H1 (cell line): ENCODE data around the gene TMEM131L. TPM values are rescaled to one million over a fixed set of nuclear protein-coding genes. Genes with fewer than 3 reads are reported as not detected.

Experiments
- CTCF ChIA-PET: fragments of 300-600 bp; sonication (Branson Sonifier 250); formaldehyde crosslinking; loops from one replicate; lab custom pipeline; 2021; ENCODE audit not compliant: partially characterized antibody; lab: Charles Lee
- POLR2A ChIA-PET: fragments of 300-600 bp; sonication (Branson Sonifier 250); formaldehyde crosslinking; loops from one replicate; lab custom pipeline; 2021; ENCODE audit warnings: inconsistent platforms; ENCODE audit not compliant: partially characterized antibody; lab: Charles Lee
- DNase-seq, 2 experiments: peaks; one replicate each; pipeline versions ENCODE4 v3.0.0 to v3.0.0-alpha.2; 2010 to 2022; ENCODE audit warnings: low spot score in 2 of 2, low read depth in 1 of 2, mixed read lengths in 1 of 2
- FAIRE-seq: peaks from 2 replicates; lab custom pipeline; 2011; peaks lifted over from hg19 to GRCh38; lab: Jason Lieb, UNC
- H2AFZ ChIP-seq: 2 replicates; pipeline ENCODE4 v1.8.1; 2012; ENCODE audit warnings: low read length, inconsistent platforms
- H2AK5ac ChIP-seq: 2 replicates; pipeline ENCODE4 v1.6.1; 2013; ENCODE audit warnings: low read depth, low read length
- H2BK120ac ChIP-seq: replicated peaks from 2 replicates; pipeline ENCODE3; 2013; ENCODE audit warnings: low read depth, low read length, inconsistent platforms
- H2BK12ac ChIP-seq: 2 replicates; pipeline ENCODE4 v1.6.1; 2013; ENCODE audit warnings: low read depth, low read length
- H2BK15ac ChIP-seq: 2 replicates; pipeline ENCODE4 v1.6.1; 2013; ENCODE audit warnings: low read length
- H2BK20ac ChIP-seq: 2 replicates; pipeline ENCODE4 v1.6.1; 2013; ENCODE audit warnings: low read length
- H2BK5ac ChIP-seq: 2 replicates; pipeline ENCODE4 v1.6.1; 2013; ENCODE audit warnings: low read depth, low read length
- H3K14ac ChIP-seq: 2 replicates; pipeline ENCODE4 v1.6.1; 2013; ENCODE audit warnings: inconsistent platforms; ENCODE audit not compliant: insufficient read length
- H3K18ac ChIP-seq: 2 replicates; pipeline ENCODE4 v1.6.1; 2013; ENCODE audit warnings: low read length; ENCODE audit errors: extremely low read depth
- H3K23ac ChIP-seq: 2 replicates; pipeline ENCODE4 v1.6.1; 2013; ENCODE audit warnings: inconsistent platforms; ENCODE audit not compliant: insufficient read length
- H3K23me2 ChIP-seq: 2 replicates; pipeline ENCODE4 v1.6.1; 2013; ENCODE audit warnings: low read depth, low read length
- H3K27ac ChIP-seq: 2 replicates; pipeline ENCODE4 v1.6.1; 2011; ENCODE audit warnings: low read depth, low read length, inconsistent platforms
- H3K27me3 ChIP-seq, 4 experiments: replicated peaks in 1 of 4; 1 replicate in 1 of 4; 2 replicates in 3 of 4; pipeline versions ENCODE4 v1.6.1 to v1.8.1; 2011 to 2013; ENCODE audit warnings: low read length in 3 of 4, mild to moderate bottlenecking in 3 of 4, inconsistent platforms in 2 of 4, mixed read lengths in 2 of 4, moderate library complexity in 1 of 4; ENCODE audit not compliant: control insufficient read depth in 3 of 4, insufficient read depth in 3 of 4; ENCODE audit errors: extremely low read depth in 1 of 4
- H3K36me3 ChIP-seq, 4 experiments: 2 replicates each; pipeline versions ENCODE4 v1.6.1 to v1.8.1; 2011 to 2013; ENCODE audit warnings: mild to moderate bottlenecking in 4 of 4, low read length in 3 of 4, moderate library complexity in 2 of 4, control low read depth in 1 of 4, inconsistent platforms in 1 of 4; ENCODE audit not compliant: insufficient read depth in 4 of 4, control insufficient read depth in 2 of 4
- H3K4ac ChIP-seq: replicated peaks from 2 replicates; pipeline ENCODE3; 2013; ENCODE audit warnings: low read length, low read depth, mixed read lengths, inconsistent platforms; ENCODE audit not compliant: insufficient read length
- H3K4me1 ChIP-seq, 4 experiments: replicated peaks in 1 of 4; 1 replicate in 1 of 4; 2 replicates in 3 of 4; pipeline versions ENCODE4 v1.6.1 to v1.8.1; 2011 to 2013; ENCODE audit warnings: low read length in 3 of 4, inconsistent platforms in 2 of 4, mixed read lengths in 1 of 4; ENCODE audit not compliant: insufficient read depth in 4 of 4, control insufficient read depth in 3 of 4
- H3K4me2 ChIP-seq, 2 experiments: 2 replicates each; pipeline versions ENCODE4 v1.6.1 to v1.8.1; 2011 to 2013; ENCODE audit warnings: low read depth in 2 of 2, low read length in 2 of 2, control low read depth in 1 of 2, inconsistent platforms in 1 of 2, mild to moderate bottlenecking in 1 of 2; ENCODE audit not compliant: insufficient read depth in 1 of 2
- H3K4me3 ChIP-seq, 4 experiments: fragments of 200-600, 300-600 bp in 1 of 4; sonication (generic), shearing (Covaris generic), sonication (Bioruptor Twin) in 1 of 4; 2 replicates each; pipeline versions ENCODE4 v1.5.1 to v1.8.1; 2011 to 2016; ENCODE audit warnings: low read length in 4 of 4, low read depth in 3 of 4, control low read depth in 2 of 4, inconsistent platforms in 2 of 4, mild to moderate bottlenecking in 2 of 4, mixed read lengths in 1 of 4, moderate library complexity in 1 of 4; ENCODE audit not compliant: insufficient read depth in 2 of 4; ENCODE audit errors: extremely low read depth in 1 of 4
- H3K56ac ChIP-seq: replicated peaks from 2 replicates; pipeline ENCODE3; 2013; ENCODE audit warnings: low read depth, mild to moderate bottlenecking, mixed read lengths, low read length, inconsistent platforms; ENCODE audit not compliant: insufficient read length
- H3K79me1 ChIP-seq: 2 replicates; pipeline ENCODE4 v1.6.1; 2013; ENCODE audit warnings: low read depth, low read length, control low read depth
- H3K79me2 ChIP-seq, 2 experiments: 2 replicates each; pipeline versions ENCODE4 v1.6.1 to v1.8.1; 2012 to 2013; ENCODE audit warnings: low read length in 2 of 2, mild to moderate bottlenecking in 2 of 2, inconsistent platforms in 1 of 2; ENCODE audit not compliant: insufficient read depth in 2 of 2, control insufficient read depth in 1 of 2
- H3K9ac ChIP-seq, 4 experiments: replicated peaks in 1 of 4; 1 replicate in 1 of 4; 2 replicates in 3 of 4; pipeline versions ENCODE4 v1.6.1 to v1.8.1; 2011 to 2013; ENCODE audit warnings: low read depth in 3 of 4, low read length in 3 of 4, control low read depth in 2 of 4, mild to moderate bottlenecking in 2 of 4, moderate library complexity in 2 of 4, inconsistent platforms in 1 of 4; ENCODE audit errors: extremely low read depth in 1 of 4
- H3K9me3 ChIP-seq, 2 experiments: 2 replicates each; pipeline versions ENCODE4 v1.6.1 to v1.8.1; 2012 to 2013; ENCODE audit warnings: mild to moderate bottlenecking in 2 of 2, moderate library complexity in 2 of 2, control low read depth in 1 of 2, inconsistent platforms in 1 of 2, low read depth in 1 of 2, low read length in 1 of 2, mixed read lengths in 1 of 2; ENCODE audit not compliant: insufficient read depth in 2 of 2
- H4K20me1 ChIP-seq, 2 experiments: replicated peaks in 1 of 2; 2 replicates each; pipeline versions ENCODE3 to v1.8.1; 2011 to 2013; ENCODE audit warnings: inconsistent platforms in 2 of 2, low read length in 2 of 2, mild to moderate bottlenecking in 1 of 2; ENCODE audit not compliant: insufficient read depth in 2 of 2, control insufficient read depth in 1 of 2
- H4K5ac ChIP-seq: 2 replicates; pipeline ENCODE4 v1.6.1; 2013; ENCODE audit warnings: low read length, low read depth, mixed read lengths, inconsistent platforms; ENCODE audit not compliant: insufficient read length
- H4K8ac ChIP-seq: 2 replicates; pipeline ENCODE4 v1.8.0; 2013; ENCODE audit warnings: mild to moderate bottlenecking, moderate library complexity, low read length, inconsistent platforms; ENCODE audit not compliant: insufficient read depth; ENCODE audit errors: extremely low read depth
- H4K91ac ChIP-seq: replicated peaks from 2 replicates; pipeline ENCODE3; 2013; ENCODE audit warnings: low read length, mixed read lengths, inconsistent platforms; ENCODE audit not compliant: insufficient read length
- ATF2 ChIP-seq: IDR thresholded peaks from 2 replicates; pipeline ENCODE4 v1.6.1; 2012; ENCODE audit warnings: low read length, inconsistent platforms
- ATF3 ChIP-seq: IDR thresholded peaks from 2 replicates; pipeline ENCODE4 v1.6.1; 2011; ENCODE audit warnings: low read depth, mild to moderate bottlenecking, low read length; ENCODE audit not compliant: insufficient read depth
- HDAC6 ChIP-seq: IDR thresholded peaks from one replicate; pipeline ENCODE4 v1.7.1; 2012; ENCODE audit warnings: low read depth, mild to moderate bottlenecking, inconsistent platforms, low read length, moderate library complexity
- JUN ChIP-seq: IDR thresholded peaks from 2 replicates; pipeline ENCODE4 v1.6.1; 2011; ENCODE audit warnings: low read depth, mild to moderate bottlenecking, improper control_type of control experiment, low read length
- MAFK ChIP-seq: IDR thresholded peaks from 2 replicates; pipeline ENCODE4 v1.6.1; 2012; ENCODE audit warnings: low read depth, mild to moderate bottlenecking, improper control_type of control experiment, low read length
- SIX5 ChIP-seq: IDR thresholded peaks from 2 replicates; pipeline ENCODE4 v1.6.1; 2011; ENCODE audit warnings: mild to moderate bottlenecking, low read depth, low read length
- SUZ12 ChIP-seq: fragments of 200-600 bp; sonication (generic); IDR thresholded peaks from 2 replicates; pipeline ENCODE4 v1.6.1; 2012; ENCODE audit warnings: mild to moderate bottlenecking, inconsistent platforms, low read length, moderate library complexity, mixed read lengths
- TAF1 ChIP-seq: IDR thresholded peaks from 2 replicates; pipeline ENCODE4 v1.6.1; 2011; ENCODE audit warnings: mild to moderate bottlenecking, low read depth, low read length
- ZNF274 ChIP-seq: IDR thresholded peaks from 2 replicates; pipeline ENCODE4 v1.7.0; 2012; ENCODE audit warnings: low read length, borderline replicate concordance; ENCODE audit errors: extremely low read depth
- WGBS, 2 experiments: shearing (Covaris generic) in 1 of 2; methylation state at CpG; one replicate each; pipeline versions ENCODE4 v1.1.6 to v1.1.7; 2013 to 2015; ENCODE audit warnings: low lambda C conversion rate in 2 of 2, mixed read lengths in 2 of 2, inconsistent platforms in 1 of 2, low coverage in 1 of 2, missing lambda C conversion rate in 1 of 2; ENCODE audit not compliant: insufficient replicate concordance in 2 of 2, insufficient coverage in 1 of 2, insufficient read length in 1 of 2; ENCODE audit errors: extremely low coverage in 1 of 2, missing lambda C conversion rate in 1 of 2; 5-methylcytosine and 5-hydroxymethylcytosine counted together
- polyA plus RNA-seq, 7 experiments: library from polyadenylated mRNA; depleted of rRNA in 3 of 7; stranded (reverse) in 5 of 7; unstranded in 2 of 7; fragments of >200 nt in 5 of 7; fragments of 200-250 nt in 2 of 7; gene quantifications; 1 replicate in 5 of 7; 2 replicates in 1 of 7; 4 replicates in 1 of 7; pipeline versions ENCODE4 v1.2.1 to v1.2.3, GENCODE V29; 2011 to 2013; ENCODE audit warnings: missing spikeins in 2 of 7, mixed read lengths in 2 of 7
- total RNA-seq: library from RNA; stranded (reverse); fragmentation: NEBNext Ultra II Directional; extraction: Animal tissue kit (Norgen Biotek cat#: 25700); gene quantifications from 2 replicates; pipeline ENCODE4 v1.2.1, GENCODE V29; 2021

The TMEM131L gene
- total and polyA plus RNA-seq, 2 of the 8 experiments (the other 6 are each of a cell fraction or from before 2014, with no cell fraction given): 14.3 to 26.1 TPM

GRCh38 chr4:153603835-153604234 lies 137.7 kb downstream of the TMEM131L start:
- no peak overlapping the region for H2AK5ac ChIP-seq
- H3K27me3 ChIP-seq: no peaks in the 10 kb centered on the region
- no peak overlapping the region for H3K18ac ChIP-seq
- FAIRE-seq (no peak), DNase-seq (no peak)
- H4K5ac ChIP-seq: no peak overlapping the region
- no peaks in the 10 kb centered on the region for H3K9me3 ChIP-seq
- H3K79me2 ChIP-seq: no peaks in the 10 kb centered on the region
- POLR2A ChIA-PET: no interaction called here
- no peak overlapping the region; the same call in 1 of the 2 replicates for H4K8ac ChIP-seq
- no peak overlapping the region for H3K56ac ChIP-seq
- peaks cover 7 to 42% (median 24%) of the 10 kb centered on the region in 4 experiments; a peak in 7 of 8 replicates for H3K36me3 ChIP-seq
- H4K20me1 ChIP-seq: peaks cover 0 to 2% of the 10 kb centered on the region in 2 experiments
- no peak overlapping the region for H3K4ac ChIP-seq
- CTCF ChIA-PET: interaction anchor here (0.9 kb wide), 1 partner anchor 31 kb away, joined by 3 read pairs; no protein-coding TSS in a partner anchor
- no peak overlapping the region for H2AFZ ChIP-seq
- no peak overlapping the region for H3K27ac ChIP-seq
- no peak overlapping the region for H3K4me3 ChIP-seq
- no peaks in the 10 kb centered on the region for H3K4me1 ChIP-seq
- no peak overlapping the region for H3K14ac ChIP-seq
- no peak overlapping the region for H3K23ac ChIP-seq
- H2BK12ac ChIP-seq: no peak overlapping the region
- no peak overlapping the region for H3K9ac ChIP-seq
- no peak overlapping the region for H2BK20ac ChIP-seq
- no peak overlapping the region for H2BK15ac ChIP-seq
- no peaks in the 10 kb centered on the region for H3K23me2 ChIP-seq
- H2BK5ac ChIP-seq: no peak overlapping the region
- H3K79me1 ChIP-seq: no peaks in the 10 kb centered on the region; the same call in 1 of the 2 replicates
- H3K4me2 ChIP-seq: no peak overlapping the region
- WGBS, 2 experiments: 87% methylated on average over 3 of the region's 3 CpGs; no CpG with 5 or more reads in 1 of the 2 experiments
- no peak overlapping the region for H4K91ac ChIP-seq
- H2BK120ac ChIP-seq: no peak overlapping the region
- no peak for TF ChIP-seq TAF1
- no peak for TF ChIP-seq SUZ12
- no peak for TF ChIP-seq MAFK
- TF ChIP-seq ATF3: no peak
- TF ChIP-seq HDAC6: no peak
- no peak for TF ChIP-seq SIX5
- no peak for TF ChIP-seq ZNF274
- no peak for TF ChIP-seq JUN
- no peak for TF ChIP-seq ATF2
